UCSD-AML1 (cell line): ENCODE results near the gene RUFY3.
"Not testable (repeated sequence)": the region's sequence is repeated elsewhere in the genome, so short reads cannot be mapped to it uniquely, and the experiment has no call there.

Experiments used
- DNase-seq: peaks from one replicate; lab custom pipeline; 2025; ENCODE audit not compliant: unreplicated experiment; lab: John Stamatoyannopoulos, UW

The RUFY3 gene

GRCh38 chr4:70721747-70722146, at the start of gene RUFY3:
TSS of gene RUFY3 (plus strand) at chr4:70721964. CDS start at chr4:70722574, 610 bp downstream.
- no peak for DNase-seq

GRCh38 chr4:70674191-70674590, 47.6 kb upstream of the RUFY3 start:
- no peak for DNase-seq

GRCh38 chr4:70674731-70675130, 47.0 kb upstream of the RUFY3 start:
- DNase-seq: no peak

- DNase-seq: no peak
Measured at GRCh38 chr4:70676554-70677090, 45.1 kb upstream of the RUFY3 start.

GRCh38 chr4:70678383-70678999, 43.3 kb upstream of the RUFY3 start:
- no peak for DNase-seq

GRCh38 chr4:70680934-70681333, 40.8 kb upstream of the RUFY3 start:
- no peak for DNase-seq

GRCh38 chr4:70681704-70682103, 40.1 kb upstream of the RUFY3 start:
- DNase-seq: no peak

- DNase-seq: not testable (repeated sequence)
Measured at GRCh38 chr4:70682142-70682541, 39.6 kb upstream of the RUFY3 start.

GRCh38 chr4:70687392-70687791, 34.4 kb upstream of the RUFY3 start:
- no peak for DNase-seq

- DNase-seq: peak; percentile 95
Measured at GRCh38 chr4:70687821-70688794, 33.7 kb upstream of the RUFY3 start, which contains the start of gene UTP3. TSS of gene UTP3 (plus strand) at chr4:70688532. CDS start at chr4:70688678, 146 bp downstream.

GRCh38 chr4:70688795-70689231, 33.0 kb upstream of the RUFY3 start:
- no peak for DNase-seq

- DNase-seq: no peak
Measured at GRCh38 chr4:70691661-70692060, 30.1 kb upstream of the RUFY3 start.

GRCh38 chr4:70694633-70695032, 27.1 kb upstream of the RUFY3 start:
- not testable (repeated sequence) for DNase-seq

- not testable (repeated sequence) for DNase-seq
Measured at GRCh38 chr4:70698435-70698834, 23.3 kb upstream of the RUFY3 start.

- DNase-seq: no peak
Measured at GRCh38 chr4:70700712-70701111, 21.1 kb upstream of the RUFY3 start.

GRCh38 chr4:70701271-70701670, 20.5 kb upstream of the RUFY3 start:
- no peak for DNase-seq

GRCh38 chr4:70702592-70702991, 19.2 kb upstream of the RUFY3 start:
- DNase-seq: not testable (repeated sequence)

GRCh38 chr4:70703619-70704214, 18.0 kb upstream of the RUFY3 start:
- no peak for DNase-seq

- DNase-seq: peak; percentile 74
Measured at GRCh38 chr4:70704215-70704930, 17.4 kb upstream of the RUFY3 start.

- no peak for DNase-seq
Measured at GRCh38 chr4:70704931-70705182, 16.9 kb upstream of the RUFY3 start.
